SK-N-SH (cell line): ENCODE results near the gene HDAC11. TPM values are rescaled to one million over a fixed set of nuclear protein-coding genes. Genes with fewer than 3 reads are reported as not detected.
A peak's percentile ranks its signal among the peaks of the same experiment; 100 is the strongest.

Experiments
- CTCF ChIA-PET: fragments of 300-600, 350-600 bp; formaldehyde crosslinking; extraction: SDS; loops from one replicate; lab custom pipeline; 2021; lab: Yijun Ruan, JAX
- POLR2A ChIA-PET: fragments of 350-600 bp; sonication (Branson Sonifier 250); formaldehyde crosslinking; extraction: SDS; loops from one replicate; lab custom pipeline; 2020; ENCODE audit warnings: antibody characterized with exemption, inconsistent platforms; lab: Yijun Ruan, JAX
- DNase-seq: peaks from one replicate; pipeline ENCODE4 v3.0.0; 2012
- H2AFZ ChIP-seq: fragments of 200-600 bp; sonication (generic); 2 replicates; pipeline ENCODE4 v1.8.1; 2016; ENCODE audit warnings: antibody characterized with exemption, mild to moderate bottlenecking, low read depth
- H3F3A ChIP-seq: fragments of 200-600 bp; sonication (generic); replicated peaks from 2 replicates; pipeline ENCODE3; 2016; ENCODE audit warnings: antibody characterized with exemption, mild to moderate bottlenecking; ENCODE audit not compliant: insufficient read depth
- H3K27ac ChIP-seq, 2 experiments: fragments of 200-500 bp in 1 of 2; fragments of 200-600 bp in 1 of 2; sonication (Bioruptor generic) in 1 of 2; sonication (generic), shearing (Covaris generic) in 1 of 2; 2 replicates each; pipeline versions ENCODE4 v1.5.1 to v1.6.1; 2014 to 2016; ENCODE audit warnings: low read depth in 2 of 2, inconsistent platforms in 1 of 2, low read length in 1 of 2, mild to moderate bottlenecking in 1 of 2, mixed read lengths in 1 of 2
- H3K27me3 ChIP-seq: fragments of 200-600 bp; sonication (generic), shearing (Covaris generic); 2 replicates; pipeline ENCODE4 v1.6.1; 2016; ENCODE audit warnings: mixed run types; ENCODE audit not compliant: insufficient read depth
- H3K36me3 ChIP-seq, 2 experiments: fragments of 200-500 bp in 1 of 2; fragments of 200-600 bp in 1 of 2; sonication (Bioruptor generic) in 1 of 2; sonication (generic) in 1 of 2; replicated peaks in 1 of 2; 2 replicates each; pipeline versions ENCODE3 to v1.5.1; 2014 to 2016; ENCODE audit warnings: low read length in 1 of 2, mild to moderate bottlenecking in 1 of 2; ENCODE audit not compliant: insufficient read depth in 2 of 2, control insufficient read depth in 1 of 2
- H3K4me1 ChIP-seq, 2 experiments: fragments of 200-500 bp in 1 of 2; fragments of 200-600 bp in 1 of 2; sonication (Bioruptor generic) in 1 of 2; sonication (generic), shearing (Covaris generic) in 1 of 2; 2 replicates each; pipeline versions ENCODE4 v1.5.1 to v1.6.1; 2014 to 2016; ENCODE audit warnings: low read depth in 1 of 2, low read length in 1 of 2, mixed run types in 1 of 2; ENCODE audit not compliant: insufficient read depth in 2 of 2, control insufficient read depth in 1 of 2
- H3K4me2 ChIP-seq: fragments of 200-600 bp; sonication (generic), shearing (Covaris generic); 2 replicates; pipeline ENCODE4 v1.6.1; 2017; ENCODE audit warnings: mixed run types
- H3K4me3 ChIP-seq, 2 experiments: fragments of 200-500 bp in 1 of 2; fragments of 200-600 bp in 1 of 2; sonication (Bioruptor generic) in 1 of 2; sonication (generic), shearing (Covaris generic) in 1 of 2; 2 replicates each; pipeline versions ENCODE4 v1.5.1 to v1.8.1; 2014 to 2016; ENCODE audit warnings: low read depth in 2 of 2, inconsistent platforms in 1 of 2, low read length in 1 of 2, mild to moderate bottlenecking in 1 of 2, mixed read lengths in 1 of 2, moderate library complexity in 1 of 2
- H3K79me2 ChIP-seq: fragments of 200-600 bp; sonication (generic); 2 replicates; pipeline ENCODE4 v1.8.1; 2017; ENCODE audit warnings: mild to moderate bottlenecking; ENCODE audit not compliant: insufficient read depth
- H3K9ac ChIP-seq: fragments of 200-600 bp; sonication (generic); 2 replicates; pipeline ENCODE4 v1.6.1; 2017; ENCODE audit warnings: mixed run types
- H3K9me2 ChIP-seq: fragments of 200-600 bp; sonication (generic); 2 replicates; pipeline ENCODE4 v1.6.1; 2017; ENCODE audit warnings: mixed run types
- H3K9me3 ChIP-seq: fragments of 200-600 bp; sonication (generic); 2 replicates; pipeline ENCODE4 v1.6.1; 2017; ENCODE audit warnings: mixed run types, mild to moderate bottlenecking, moderate library complexity
- H4K20me1 ChIP-seq: fragments of 200-600 bp; sonication (generic); 2 replicates; pipeline ENCODE4 v1.6.1; 2017; ENCODE audit warnings: mild to moderate bottlenecking, mixed run types; ENCODE audit not compliant: insufficient read depth
- EZH2phosphoT487 ChIP-seq: fragments of 200-600 bp; sonication (generic); IDR thresholded peaks from 2 replicates; pipeline ENCODE4 v1.6.1; 2017; ENCODE audit warnings: low read depth, mixed run types, mild to moderate bottlenecking, antibody characterized with exemption, moderate library complexity, borderline replicate concordance
- FOSL2 ChIP-seq: IDR thresholded peaks from 2 replicates; pipeline ENCODE4 v1.4.0; 2012; ENCODE audit warnings: low read depth, mild to moderate bottlenecking, moderate library complexity, borderline replicate concordance
- FOXJ3 ChIP-seq: sonication (generic); formaldehyde crosslinking; IDR thresholded peaks from 2 replicates; pipeline ENCODE4 v1.5.1; 2020; ENCODE audit warnings: mild to moderate bottlenecking, missing genetic modification reagents
- MEF2A ChIP-seq: IDR thresholded peaks from 2 replicates; pipeline ENCODE4 v1.4.0; 2012; ENCODE audit warnings: low read depth, borderline replicate concordance
- MXI1 ChIP-seq: IDR thresholded peaks from 2 replicates; pipeline ENCODE4 v1.6.1; 2012; ENCODE audit warnings: mild to moderate bottlenecking, low read depth, low read length, improper control_type of control experiment
- NFIC ChIP-seq: IDR thresholded peaks from 2 replicates; pipeline ENCODE4 v1.4.0; 2012; ENCODE audit warnings: borderline replicate concordance
- RAD21 ChIP-seq: IDR thresholded peaks from 2 replicates; pipeline ENCODE4 v1.6.1; 2012; ENCODE audit warnings: mild to moderate bottlenecking, low read length
- REST ChIP-seq: IDR thresholded peaks from 2 replicates; pipeline ENCODE4 v1.6.1; 2012; ENCODE audit warnings: mild to moderate bottlenecking, low read depth, low read length, moderate library complexity
- RFX5 ChIP-seq: IDR thresholded peaks from 2 replicates; pipeline ENCODE4 v1.6.1; 2012; ENCODE audit warnings: mild to moderate bottlenecking, improper control_type of control experiment, low read length
- SIN3A ChIP-seq: IDR thresholded peaks from 2 replicates; pipeline ENCODE4 v1.6.1; 2012; ENCODE audit warnings: low read depth, mild to moderate bottlenecking, low read length, moderate library complexity, borderline replicate concordance
- SMC3 ChIP-seq: IDR thresholded peaks from 2 replicates; pipeline ENCODE4 v1.6.1; 2012; ENCODE audit warnings: low read depth, low read length, improper control_type of control experiment
- TAF1 ChIP-seq: IDR thresholded peaks from 2 replicates; pipeline ENCODE4 v1.6.1; 2012; ENCODE audit warnings: low read depth, mild to moderate bottlenecking, low read length, moderate library complexity, borderline replicate concordance
- TCF12 ChIP-seq: IDR thresholded peaks from 2 replicates; pipeline ENCODE4 v1.4.0; 2012
- TEAD4 ChIP-seq: IDR thresholded peaks from 2 replicates; pipeline ENCODE4 v1.4.0; 2012; ENCODE audit warnings: mild to moderate bottlenecking, borderline replicate concordance; ENCODE audit not compliant: insufficient read depth
- WGBS: methylation state at CpG from one replicate; pipeline ENCODE4 v1.1.6; 2017; ENCODE audit warnings: low lambda C conversion rate; 5-methylcytosine and 5-hydroxymethylcytosine counted together
- polyA plus RNA-seq, 3 experiments: library from polyadenylated mRNA; depleted of rRNA; stranded (reverse); fragments of >200 nt; gene quantifications; 2 replicates each; pipeline ENCODE4 v1.2.3, GENCODE V29; 2012
- TF ChIP-seq, protein P1 (sequence below): IDR thresholded peaks from 2 replicates; pipeline ENCODE4 v1.4.0; 2012; ENCODE audit warnings: low read depth, borderline replicate concordance

Gene HDAC11
- polyA plus RNA-seq, 1 of the 3 experiments (the other 2 are of a cell fraction), result 17.5 TPM

GRCh38 chr3:13543253-13543652 is 63.1 kb downstream of the HDAC11 start:
- Histone ChIP-seq H3K9me2 (no peaks in the 10 kb centered on the region), H3K4me2 (no peak overlapping the region), H4K20me1 (no peaks in the 10 kb centered on the region), H3K4me1 (peaks cover 0 to 16% of the 10 kb centered on the region in 2 experiments; a peak in 1 of 4 replicates), H3K27ac (peak overlapping the region in 1 of 2 experiments; percentile 49; a peak in 2 of 4 replicates), H3K36me3 (no peaks in the 10 kb centered on the region), H3K9me3 (no peaks in the 10 kb centered on the region), H2AFZ (no peak overlapping the region), H3K27me3 (no peaks in the 10 kb centered on the region), H3K4me3 (no peak overlapping the region), H3K9ac (no peak overlapping the region), H3K79me2 (no peaks in the 10 kb centered on the region), H3F3A (peaks cover 2% of the 10 kb centered on the region)
- TF ChIP-seq TCF12 (no peak), FOXJ3 (CRISPR knock-in tag) (no peak), FOSL2 (peak; percentile 13; the same call in 1 of the 2 replicates)
- 24% methylated on average over 5 of the region's 5 CpGs for WGBS
- no peak for DNase-seq
- CTCF ChIA-PET, result no interaction called here
- POLR2A ChIA-PET, result no interaction called here

DNA sequence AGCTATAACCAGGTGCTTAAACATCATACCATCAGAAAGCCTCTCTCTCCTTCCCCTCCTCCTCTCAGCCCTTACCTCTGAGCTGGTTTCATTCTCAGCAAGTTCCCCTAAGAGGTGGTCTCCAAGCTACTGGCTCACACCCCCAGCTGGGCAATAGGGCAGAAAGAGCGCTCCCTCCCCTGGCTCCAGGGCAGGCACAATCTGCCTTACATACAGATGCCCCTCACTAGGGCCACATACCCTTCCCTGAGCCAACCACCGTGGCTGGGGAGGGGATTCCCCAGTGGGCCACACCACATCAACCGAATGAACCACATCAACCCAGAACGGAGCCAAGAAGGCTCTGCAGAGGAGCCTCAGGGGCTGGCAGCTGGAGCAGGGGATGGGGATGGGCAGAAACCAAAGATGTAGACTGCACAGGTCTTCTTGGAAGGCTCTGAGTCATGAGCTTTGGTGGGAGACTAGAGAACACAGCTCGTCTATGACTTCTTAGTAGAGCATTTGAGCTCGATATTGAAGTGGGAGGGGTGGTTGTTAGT is 64.3 kb downstream of the HDAC11 start:
- ChIA-PET POLR2A (interaction anchor here (1.2 kb wide), 1 partner anchor 32 kb away, joined by 3 read pairs; no protein-coding TSS in a partner anchor), CTCF (interaction anchor here (4.5 kb wide), 1 partner anchor 48 kb away, joined by 18 read pairs; no protein-coding TSS in a partner anchor)
- Histone ChIP-seq H3K36me3 (no peaks in the 10 kb centered on the region), H3K79me2 (no peaks in the 10 kb centered on the region), H4K20me1 (no peaks in the 10 kb centered on the region), H3K27ac (no peak overlapping the region; a peak in 1 of 4 replicates), H3K27me3 (no peaks in the 10 kb centered on the region), H3K9ac (no peak overlapping the region), H3K4me1 (peaks cover 0 to 22% of the 10 kb centered on the region in 2 experiments; a peak in 1 of 4 replicates), H3K4me3 (no peak overlapping the region), H3K9me2 (no peaks in the 10 kb centered on the region), H3F3A (no peaks in the 10 kb centered on the region), H2AFZ (no peak overlapping the region), H3K9me3 (no peaks in the 10 kb centered on the region), H3K4me2 (no peak overlapping the region)
- no peak for TF ChIP-seq EZH2phosphoT487
- TF ChIP-seq TCF12, result no peak
- TF ChIP-seq RFX5, result no peak
- TF ChIP-seq, protein P1, sequence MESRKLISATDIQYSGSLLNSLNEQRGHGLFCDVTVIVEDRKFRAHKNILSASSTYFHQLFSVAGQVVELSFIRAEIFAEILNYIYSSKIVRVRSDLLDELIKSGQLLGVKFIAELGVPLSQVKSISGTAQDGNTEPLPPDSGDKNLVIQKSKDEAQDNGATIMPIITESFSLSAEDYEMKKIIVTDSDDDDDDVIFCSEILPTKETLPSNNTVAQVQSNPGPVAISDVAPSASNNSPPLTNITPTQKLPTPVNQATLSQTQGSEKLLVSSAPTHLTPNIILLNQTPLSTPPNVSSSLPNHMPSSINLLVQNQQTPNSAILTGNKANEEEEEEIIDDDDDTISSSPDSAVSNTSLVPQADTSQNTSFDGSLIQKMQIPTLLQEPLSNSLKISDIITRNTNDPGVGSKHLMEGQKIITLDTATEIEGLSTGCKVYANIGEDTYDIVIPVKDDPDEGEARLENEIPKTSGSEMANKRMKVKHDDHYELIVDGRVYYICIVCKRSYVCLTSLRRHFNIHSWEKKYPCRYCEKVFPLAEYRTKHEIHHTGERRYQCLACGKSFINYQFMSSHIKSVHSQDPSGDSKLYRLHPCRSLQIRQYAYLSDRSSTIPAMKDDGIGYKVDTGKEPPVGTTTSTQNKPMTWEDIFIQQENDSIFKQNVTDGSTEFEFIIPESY, result no peak
- TF ChIP-seq REST, result no peak
- TF ChIP-seq MXI1, result no peak
- TF ChIP-seq FOXJ3 (CRISPR knock-in tag), result no peak
- TF ChIP-seq TEAD4, result no peak
- no peak for TF ChIP-seq RAD21
- TF ChIP-seq SMC3, result no peak
- TF ChIP-seq MEF2A, result no peak
- TF ChIP-seq NFIC, result no peak
- TF ChIP-seq SIN3A, result no peak
- no peak for TF ChIP-seq TAF1
- WGBS, result 42% methylated on average over 6 of the region's 6 CpGs
- DNase-seq, result no peak
